Peyer's patch (tissue), 4 donors: ENCODE results near the gene MAPK8. TPM values are rescaled to one million over a fixed set of nuclear protein-coding genes. Genes with fewer than 3 reads are reported as not detected.

ENCODE experiments used
- DNase-seq, 3 donors: peaks; one replicate each; pipeline ENCODE4 v3.0.0-alpha.2; 2017 to 2019
- H3K27ac ChIP-seq, 4 donors: fragments of 200-600 bp; sonication (generic); one replicate each; pipeline ENCODE4 v1.5.1; 2016 to 2019
- H3K27me3 ChIP-seq, 2 donors: fragments of 200-600 bp; sonication (generic); one replicate each; pipeline ENCODE4 v1.5.1; 2019
- H3K36me3 ChIP-seq, 3 donors: fragments of 200-600 bp; sonication (generic); one replicate each; pipeline ENCODE4 v1.5.1; 2016 to 2019
- H3K4me1 ChIP-seq, 4 donors: fragments of 200-600 bp; sonication (generic); one replicate each; pipeline ENCODE4 v1.5.1; 2016 to 2019
- H3K4me3 ChIP-seq, 4 donors: fragments of 200-600 bp; sonication (generic); 1 replicate in 3 of 4; 2 replicates in 1 of 4; pipeline ENCODE4 v1.5.1; 2016 to 2019; ENCODE audit warnings: mild to moderate bottlenecking in 1 of 4
- H3K9me3 ChIP-seq, 4 donors: fragments of 200-600 bp; sonication (generic); one replicate each; pipeline ENCODE4 v1.5.1; 2016 to 2019; ENCODE audit warnings: mild to moderate bottlenecking in 1 of 4
- POLR2A ChIP-seq, 2 donors: fragments of 450-650 bp; IDR thresholded peaks; one replicate each; pipeline ENCODE4 v1.5.1; 2017; ENCODE audit warnings: antibody characterized with exemption in 2 of 2, mild to moderate bottlenecking in 2 of 2, moderate library complexity in 2 of 2
- total RNA-seq, 4 donors: library from RNA; depleted of rRNA; stranded (reverse); fragments of >200 nt; gene quantifications; one replicate each; pipeline ENCODE4 v1.1.0, GENCODE V29; 2016
- TF ChIP-seq, protein P1 (sequence below), 6 experiments: fragments of 450-650 bp in 4 of 6; fragments of 200-600 bp in 2 of 6; sonication (generic) in 1 of 6; IDR thresholded peaks; one replicate each; pipeline ENCODE4 v1.5.1; 2017 to 2019; ENCODE audit warnings: antibody characterized with exemption in 6 of 6, mild to moderate bottlenecking in 3 of 6, moderate library complexity in 1 of 6

MAPK8 gene
- total RNA-seq, 4 donors from 2014 or later = 59.9 to 89.0 (median 67.6) TPM

DNA sequence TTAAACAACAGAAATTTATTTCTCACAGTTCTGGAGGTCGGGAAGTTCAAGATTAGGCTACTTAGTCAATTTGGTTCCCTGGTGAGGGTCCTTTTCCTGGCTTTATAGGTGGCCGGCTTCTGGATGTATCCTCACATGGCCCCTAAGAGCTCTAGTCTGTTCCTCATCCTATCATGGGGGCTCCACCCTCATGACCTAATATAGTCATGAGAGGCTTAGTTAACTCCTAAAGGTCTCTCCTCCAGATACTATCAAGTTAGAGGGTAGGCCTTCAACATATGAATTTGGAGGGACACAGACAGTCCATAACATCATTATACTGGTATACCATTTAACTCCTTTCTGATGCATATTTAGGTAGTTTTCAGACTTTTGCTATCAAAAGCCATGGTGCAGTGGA, 7.6 kb downstream of the MAPK8 start:
- DNase-seq = no peak
- H3K36me3 ChIP-seq = no peaks in the 10 kb centered on the region
- H3K9me3 ChIP-seq = no peaks in the 10 kb centered on the region
- H3K27ac ChIP-seq = no peak overlapping the region
- TF ChIP-seq, protein P1, sequence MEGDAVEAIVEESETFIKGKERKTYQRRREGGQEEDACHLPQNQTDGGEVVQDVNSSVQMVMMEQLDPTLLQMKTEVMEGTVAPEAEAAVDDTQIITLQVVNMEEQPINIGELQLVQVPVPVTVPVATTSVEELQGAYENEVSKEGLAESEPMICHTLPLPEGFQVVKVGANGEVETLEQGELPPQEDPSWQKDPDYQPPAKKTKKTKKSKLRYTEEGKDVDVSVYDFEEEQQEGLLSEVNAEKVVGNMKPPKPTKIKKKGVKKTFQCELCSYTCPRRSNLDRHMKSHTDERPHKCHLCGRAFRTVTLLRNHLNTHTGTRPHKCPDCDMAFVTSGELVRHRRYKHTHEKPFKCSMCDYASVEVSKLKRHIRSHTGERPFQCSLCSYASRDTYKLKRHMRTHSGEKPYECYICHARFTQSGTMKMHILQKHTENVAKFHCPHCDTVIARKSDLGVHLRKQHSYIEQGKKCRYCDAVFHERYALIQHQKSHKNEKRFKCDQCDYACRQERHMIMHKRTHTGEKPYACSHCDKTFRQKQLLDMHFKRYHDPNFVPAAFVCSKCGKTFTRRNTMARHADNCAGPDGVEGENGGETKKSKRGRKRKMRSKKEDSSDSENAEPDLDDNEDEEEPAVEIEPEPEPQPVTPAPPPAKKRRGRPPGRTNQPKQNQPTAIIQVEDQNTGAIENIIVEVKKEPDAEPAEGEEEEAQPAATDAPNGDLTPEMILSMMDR (IDR thresholded peaks at IDR 0.05) = no peak
- no peak for TF ChIP-seq POLR2A (IDR thresholded peaks at IDR 0.05)
- H3K4me3 ChIP-seq = no peak overlapping the region
- H3K27me3 ChIP-seq = no peaks in the 10 kb centered on the region
- H3K4me1 ChIP-seq = no peaks in the 10 kb centered on the region

DNA sequence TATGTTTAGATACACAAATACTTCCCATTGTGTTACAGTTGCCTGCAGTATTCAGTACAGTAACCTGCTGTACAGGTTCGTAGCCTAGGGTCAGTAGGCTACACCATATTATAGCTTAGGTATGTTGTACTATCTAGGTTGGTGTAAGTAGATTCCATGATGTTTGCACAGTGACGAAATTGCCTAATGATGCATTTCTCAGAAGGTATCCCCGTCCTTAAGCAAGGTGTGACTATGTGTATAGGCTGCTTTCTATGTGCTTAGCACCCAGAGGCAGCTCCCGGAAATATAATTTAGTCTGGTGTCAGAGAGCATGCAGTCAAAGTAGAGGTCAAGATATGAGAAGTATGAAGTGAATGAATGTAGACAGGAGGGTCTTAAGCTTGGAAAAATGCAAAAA, 9.8 kb downstream of the MAPK8 start:
- no peak for DNase-seq
- no peak overlapping the region for H3K27ac ChIP-seq
- H3K4me1 ChIP-seq = no peaks in the 10 kb centered on the region

DNA sequence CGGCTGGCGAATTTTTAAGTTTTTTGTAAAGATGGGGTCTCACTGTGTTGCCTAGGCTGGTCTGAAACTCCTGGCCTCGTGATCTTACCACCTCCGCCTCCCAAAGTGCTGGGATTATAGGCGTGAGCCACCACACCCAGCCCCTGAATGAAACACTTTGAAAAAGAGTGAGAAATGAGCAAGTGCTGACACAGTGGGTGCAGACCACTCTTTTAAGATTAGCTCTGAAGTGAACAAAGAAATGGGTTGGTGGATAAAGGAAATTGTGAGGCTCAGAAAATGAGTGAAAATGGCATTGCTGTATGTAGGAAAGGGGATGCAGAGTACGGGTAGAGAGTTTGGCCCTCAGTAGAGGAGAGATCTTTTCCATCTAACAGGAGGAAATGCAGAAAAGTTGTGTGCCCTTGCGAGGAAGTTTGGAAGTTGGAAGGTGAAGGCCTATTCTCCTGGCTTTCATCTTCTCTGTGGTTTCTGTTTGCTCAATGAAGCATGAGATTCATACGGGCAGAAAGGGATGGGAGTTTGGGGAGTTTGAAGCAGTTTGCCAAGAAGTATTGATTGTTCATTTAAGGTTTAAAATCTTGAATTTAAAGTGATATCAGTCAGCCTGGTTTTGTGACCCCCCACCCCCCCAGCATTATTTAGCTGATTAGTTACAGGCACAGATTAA, 11.0 kb downstream of the MAPK8 start:
- no peak for DNase-seq
- TF ChIP-seq, protein P1 (IDR thresholded peaks at IDR 0.05) = no peak
- no peak for TF ChIP-seq POLR2A (IDR thresholded peaks at IDR 0.05)
- H3K27ac ChIP-seq = no peak overlapping the region

More for the DNA sequence above, 9.8 kb downstream of the MAPK8 start:
- no peak overlapping the region for H3K4me3 ChIP-seq
- H3K9me3 ChIP-seq = no peaks in the 10 kb centered on the region
- H3K27me3 ChIP-seq = no peaks in the 10 kb centered on the region
- no peak for TF ChIP-seq POLR2A (IDR thresholded peaks at IDR 0.05)
- TF ChIP-seq, protein P1 (IDR thresholded peaks at IDR 0.05) = no peak
- no peaks in the 10 kb centered on the region for H3K36me3 ChIP-seq

DNA sequence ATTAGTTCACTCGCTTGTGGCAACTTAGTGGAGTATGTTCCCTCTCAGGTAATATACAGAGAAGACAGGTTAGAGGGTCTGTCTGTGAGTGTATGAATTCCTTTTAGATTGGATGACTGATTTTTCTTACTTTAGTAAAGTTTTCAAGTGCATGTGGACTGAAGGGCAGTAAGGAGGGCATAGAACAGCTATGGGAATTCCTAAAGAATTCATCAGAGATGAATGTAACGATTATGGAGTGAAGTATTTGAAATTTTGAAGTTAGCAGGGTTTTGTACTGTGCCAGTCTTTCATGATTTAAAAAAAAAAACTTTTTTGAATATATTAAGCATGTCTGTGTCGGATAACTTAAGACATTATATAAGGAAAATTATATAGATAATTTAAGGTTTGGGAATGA, 15.5 kb downstream of the MAPK8 start:
- Histone ChIP-seq H3K27ac (no peak overlapping the region), H3K36me3 (no peaks in the 10 kb centered on the region), H3K4me1 (no peaks in the 10 kb centered on the region), H3K4me3 (no peak overlapping the region), H3K27me3 (no peaks in the 10 kb centered on the region), H3K9me3 (no peaks in the 10 kb centered on the region)
- TF ChIP-seq, protein P1 (IDR thresholded peaks at IDR 0.05) = no peak
- no peak for TF ChIP-seq POLR2A (IDR thresholded peaks at IDR 0.05)
- DNase-seq = no peak

More for the DNA sequence above, 11.0 kb downstream of the MAPK8 start:
- peak overlapping the region in 1 of 4 donors; percentile 4 for H3K4me3 ChIP-seq
- no peaks in the 10 kb centered on the region for H3K27me3 ChIP-seq
- H3K4me1 ChIP-seq = no peaks in the 10 kb centered on the region
- no peaks in the 10 kb centered on the region for H3K36me3 ChIP-seq
- H3K9me3 ChIP-seq = no peaks in the 10 kb centered on the region

DNA sequence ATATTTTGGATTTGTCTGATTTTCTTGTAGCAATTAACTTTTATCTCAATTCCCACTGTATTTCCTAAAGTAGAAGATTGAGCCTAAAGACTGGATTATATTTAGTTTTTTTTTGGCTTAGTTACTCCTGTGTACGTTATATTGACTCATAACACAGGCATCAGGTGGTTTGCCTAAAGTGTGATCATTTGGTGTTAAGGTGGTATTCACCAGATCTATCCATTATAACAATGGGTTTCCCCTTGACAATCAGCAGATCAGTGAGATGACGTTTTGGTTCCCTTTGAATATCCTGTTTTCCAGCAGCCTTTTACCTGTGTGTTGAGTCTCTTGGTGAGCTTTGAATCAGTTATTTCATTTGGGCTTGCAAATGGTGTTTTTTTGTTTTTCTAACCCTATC, 18.1 kb downstream of the MAPK8 start:
- H3K27ac ChIP-seq = no peak overlapping the region
- TF ChIP-seq, protein P1 (IDR thresholded peaks at IDR 0.05) = no peak
- TF ChIP-seq POLR2A (IDR thresholded peaks at IDR 0.05) = no peak
- H3K4me1 ChIP-seq = no peaks in the 10 kb centered on the region
- DNase-seq = no peak
- H3K36me3 ChIP-seq = no peaks in the 10 kb centered on the region
- no peak overlapping the region for H3K4me3 ChIP-seq
- no peaks in the 10 kb centered on the region for H3K9me3 ChIP-seq
- H3K27me3 ChIP-seq = no peaks in the 10 kb centered on the region
